ENCODE measurements around the gene JPH3. TPM values are rescaled to one million over a fixed set of nuclear protein-coding genes. Genes with fewer than 3 reads are reported as not detected.

Gene JPH3
- polyA plus RNA-seq, 3 donors = not detected

GRCh38 chr16:87581857-87582215 is 20.5 kb upstream of the JPH3 start:
- Histone ChIP-seq H3K27me3 (ENCODE audit: control insufficient read depth in 2 of 2, insufficient read depth in 2 of 2, low read length in 2 of 2) (peaks cover 0 to 15% of the 10 kb centered on the region in 2 donors), H3K4me3 (replicated peaks in 1 of 3; ENCODE audit: low read depth in 2 of 3, low read length in 3 of 3) (no peak overlapping the region), H3K27ac (ENCODE audit: low read depth in 1 of 2, low read length in 2 of 2) (no peak overlapping the region), H3K9ac (ENCODE audit: insufficient read depth, low read length, poor library complexity, severe bottlenecking) (no peak overlapping the region), H2AFZ (ENCODE audit: insufficient read depth, low read depth, low read length, poor library complexity, severe bottlenecking) (no peak overlapping the region), H3K36me3 (replicated peaks in 1 of 2; ENCODE audit: control insufficient read depth in 1 of 2, insufficient read depth in 2 of 2, low read length in 2 of 2) (no peaks in the 10 kb centered on the region), H3K4me1 (ENCODE audit: control insufficient read depth in 1 of 2, insufficient read depth in 2 of 2, low read length in 2 of 2) (no peaks in the 10 kb centered on the region), H3K4me2 (replicated peaks; ENCODE audit: extremely low read depth, low read length, poor library complexity, severe bottlenecking) (no peak overlapping the region), H3K79me2 (ENCODE audit: insufficient read depth, low read length) (no peaks in the 10 kb centered on the region), H3K9me3 (replicated peaks in 1 of 2; ENCODE audit: control insufficient read depth in 1 of 2, insufficient read depth in 1 of 2, low read length in 2 of 2) (no peaks in the 10 kb centered on the region), H4K20me1 (ENCODE audit: insufficient read depth, low read length) (no peaks in the 10 kb centered on the region)
- Mint-ChIP-seq H3K4me3 (no peak overlapping the region), H3K27me3 (ENCODE audit: low read depth in 3 of 3) (peaks cover 20 to 44% (median 36%) of the 10 kb centered on the region in 3 donors), H3K9me3 (no peaks in the 10 kb centered on the region), H3K27ac (no peak overlapping the region), H3K4me1 (no peaks in the 10 kb centered on the region), H3K36me3 (no peaks in the 10 kb centered on the region)
- intact Hi-C loops (cut with micrococcal nuclease) = no loop called here
- no peak for TF ChIP-seq CTCF (IDR thresholded peaks at IDR 0.05)
- peak in 1 of 3 donors; percentile 17 for DNase-seq
- WGBS (ENCODE audit: insufficient coverage) = 93% methylated on average over 3 of the region's 7 CpGs

- Mint-ChIP-seq H3K4me3 (no peak overlapping the region), H3K9me3 (no peaks in the 10 kb centered on the region), H3K36me3 (no peaks in the 10 kb centered on the region), H3K27ac (no peak overlapping the region), H3K4me1 (no peaks in the 10 kb centered on the region), H3K27me3 (ENCODE audit: low read depth in 3 of 3) (peaks cover 20 to 45% (median 37%) of the 10 kb centered on the region in 3 donors)
- Histone ChIP-seq H3K36me3 (replicated peaks in 1 of 2; ENCODE audit: control insufficient read depth in 1 of 2, insufficient read depth in 2 of 2, low read length in 2 of 2) (no peaks in the 10 kb centered on the region), H2AFZ (ENCODE audit: insufficient read depth, low read depth, low read length, poor library complexity, severe bottlenecking) (no peak overlapping the region), H3K27ac (ENCODE audit: low read depth in 1 of 2, low read length in 2 of 2) (no peak overlapping the region), H3K9ac (ENCODE audit: insufficient read depth, low read length, poor library complexity, severe bottlenecking) (no peak overlapping the region), H3K4me3 (replicated peaks in 1 of 3; ENCODE audit: low read depth in 2 of 3, low read length in 3 of 3) (no peak overlapping the region), H3K79me2 (ENCODE audit: insufficient read depth, low read length) (no peaks in the 10 kb centered on the region), H3K27me3 (ENCODE audit: control insufficient read depth in 2 of 2, insufficient read depth in 2 of 2, low read length in 2 of 2) (peaks cover 0 to 15% of the 10 kb centered on the region in 2 donors), H3K9me3 (replicated peaks in 1 of 2; ENCODE audit: control insufficient read depth in 1 of 2, insufficient read depth in 1 of 2, low read length in 2 of 2) (no peaks in the 10 kb centered on the region), H3K4me2 (replicated peaks; ENCODE audit: extremely low read depth, low read length, poor library complexity, severe bottlenecking) (no peak overlapping the region), H3K4me1 (ENCODE audit: control insufficient read depth in 1 of 2, insufficient read depth in 2 of 2, low read length in 2 of 2) (no peaks in the 10 kb centered on the region), H4K20me1 (ENCODE audit: insufficient read depth, low read length) (no peaks in the 10 kb centered on the region)
- TF ChIP-seq CTCF (IDR thresholded peaks at IDR 0.05) = no peak
- DNase-seq = no peak
- intact Hi-C loops (cut with micrococcal nuclease) = no loop called here
- 75% methylated on average over 32 of the region's 33 CpGs for WGBS (ENCODE audit: insufficient coverage)
Observed at GRCh38 chr16:87582216-87582965, 19.9 kb upstream of the JPH3 start.
